GM12874 (cell line): Measurements from ENCODE around the gene KCNN3.

Experiments used
- TF ChIP-seq, protein P1 (sequence below): IDR thresholded peaks from 2 replicates; pipeline ENCODE4 v1.5.1; 2011; ENCODE audit warnings: low read depth, mild to moderate bottlenecking, control low read depth, low read length, moderate library complexity; ENCODE audit not compliant: insufficient read depth

The KCNN3 gene

DNA sequence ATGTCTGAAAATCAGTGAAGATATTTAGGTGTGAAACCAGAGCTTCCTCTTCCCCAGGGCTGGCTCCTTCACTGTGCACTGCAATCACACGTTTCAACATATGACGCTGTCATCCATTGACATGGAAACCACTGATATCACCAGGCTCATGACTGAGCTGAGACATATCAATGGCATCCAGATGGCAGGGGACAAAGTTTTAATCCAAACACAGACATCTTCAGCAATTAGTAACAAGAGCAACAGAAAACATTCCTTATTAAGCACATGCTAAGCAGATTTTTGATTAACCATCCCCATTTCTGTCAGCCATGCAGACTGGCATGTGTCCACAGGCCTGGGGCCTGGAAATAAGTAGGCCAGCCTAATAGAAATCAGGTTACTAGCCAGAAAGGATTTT, 154.1 kb downstream of the KCNN3 start:
- TF ChIP-seq, protein P1, sequence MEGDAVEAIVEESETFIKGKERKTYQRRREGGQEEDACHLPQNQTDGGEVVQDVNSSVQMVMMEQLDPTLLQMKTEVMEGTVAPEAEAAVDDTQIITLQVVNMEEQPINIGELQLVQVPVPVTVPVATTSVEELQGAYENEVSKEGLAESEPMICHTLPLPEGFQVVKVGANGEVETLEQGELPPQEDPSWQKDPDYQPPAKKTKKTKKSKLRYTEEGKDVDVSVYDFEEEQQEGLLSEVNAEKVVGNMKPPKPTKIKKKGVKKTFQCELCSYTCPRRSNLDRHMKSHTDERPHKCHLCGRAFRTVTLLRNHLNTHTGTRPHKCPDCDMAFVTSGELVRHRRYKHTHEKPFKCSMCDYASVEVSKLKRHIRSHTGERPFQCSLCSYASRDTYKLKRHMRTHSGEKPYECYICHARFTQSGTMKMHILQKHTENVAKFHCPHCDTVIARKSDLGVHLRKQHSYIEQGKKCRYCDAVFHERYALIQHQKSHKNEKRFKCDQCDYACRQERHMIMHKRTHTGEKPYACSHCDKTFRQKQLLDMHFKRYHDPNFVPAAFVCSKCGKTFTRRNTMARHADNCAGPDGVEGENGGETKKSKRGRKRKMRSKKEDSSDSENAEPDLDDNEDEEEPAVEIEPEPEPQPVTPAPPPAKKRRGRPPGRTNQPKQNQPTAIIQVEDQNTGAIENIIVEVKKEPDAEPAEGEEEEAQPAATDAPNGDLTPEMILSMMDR: no peak

DNA sequence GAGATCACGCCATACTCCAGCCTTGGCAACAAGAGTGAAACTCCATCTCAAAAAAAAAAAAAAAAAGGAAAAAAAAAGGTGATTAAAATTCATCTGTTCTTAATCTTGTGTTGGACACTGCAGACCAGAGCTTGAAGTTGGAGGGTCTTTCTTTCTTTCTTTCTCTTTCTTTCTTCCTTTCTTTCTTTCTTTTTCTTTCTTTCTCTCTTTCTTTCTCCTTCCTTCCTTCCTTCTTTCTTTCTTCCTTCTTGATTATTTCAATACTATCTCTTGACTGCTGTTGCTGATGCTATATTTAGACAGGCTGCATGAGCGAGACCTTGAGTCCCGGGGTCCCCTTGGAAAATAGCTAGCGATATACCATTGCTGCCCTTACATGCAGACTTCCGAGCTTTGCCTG, 154.7 kb downstream of the KCNN3 start:
- TF ChIP-seq, protein P1: no peak

DNA sequence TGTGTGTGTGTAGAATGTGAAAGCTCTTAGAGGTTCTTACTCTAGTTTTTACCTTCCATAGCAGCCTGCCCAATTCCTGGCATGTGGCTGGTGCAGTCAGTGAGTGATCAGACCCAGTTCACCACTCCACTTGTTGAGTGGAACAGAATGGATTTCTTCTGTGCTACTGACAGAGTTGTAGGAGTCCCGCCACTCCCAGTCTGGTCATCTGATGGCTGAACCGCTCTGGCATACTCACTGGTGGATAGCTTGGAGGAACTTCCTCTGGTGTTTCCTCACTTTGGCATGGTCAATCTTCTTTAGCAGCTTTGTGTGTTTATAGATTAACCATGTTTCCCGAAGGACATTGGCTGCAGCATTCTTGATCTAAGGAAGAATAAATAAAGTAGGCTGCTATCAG, 155.4 kb downstream of the KCNN3 start:
- TF ChIP-seq, protein P1: no peak

DNA sequence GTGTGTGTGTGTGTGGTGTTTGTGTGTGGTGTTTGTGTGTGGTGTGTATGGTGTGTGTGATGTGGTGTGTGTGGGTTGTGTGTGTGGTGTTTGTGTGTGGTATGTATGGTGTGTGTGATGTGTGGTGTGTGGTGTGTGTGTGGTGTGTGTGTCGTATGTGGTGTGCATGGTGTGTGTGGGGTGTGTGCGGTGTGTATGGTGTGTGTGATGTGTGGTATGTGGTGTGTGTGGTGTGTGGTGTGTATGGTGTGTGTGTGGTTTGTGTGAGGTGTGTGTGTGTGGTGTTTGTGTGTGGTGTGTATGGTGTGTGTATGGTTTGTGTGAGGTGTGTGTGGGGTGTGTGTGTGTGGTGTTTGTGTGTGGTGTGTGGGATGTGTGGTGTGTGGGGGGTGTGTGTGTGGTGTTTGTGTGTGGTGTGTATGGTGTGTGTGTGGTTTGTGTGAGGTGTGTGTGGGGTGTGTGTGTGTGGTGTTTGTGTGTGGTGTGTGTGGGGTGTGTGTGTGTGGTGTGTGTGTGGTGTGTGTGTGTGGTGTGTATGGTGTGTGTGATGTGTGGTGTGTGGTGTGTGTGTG, 155.9 kb downstream of the KCNN3 start:
- TF ChIP-seq, protein P1: no peak

DNA sequence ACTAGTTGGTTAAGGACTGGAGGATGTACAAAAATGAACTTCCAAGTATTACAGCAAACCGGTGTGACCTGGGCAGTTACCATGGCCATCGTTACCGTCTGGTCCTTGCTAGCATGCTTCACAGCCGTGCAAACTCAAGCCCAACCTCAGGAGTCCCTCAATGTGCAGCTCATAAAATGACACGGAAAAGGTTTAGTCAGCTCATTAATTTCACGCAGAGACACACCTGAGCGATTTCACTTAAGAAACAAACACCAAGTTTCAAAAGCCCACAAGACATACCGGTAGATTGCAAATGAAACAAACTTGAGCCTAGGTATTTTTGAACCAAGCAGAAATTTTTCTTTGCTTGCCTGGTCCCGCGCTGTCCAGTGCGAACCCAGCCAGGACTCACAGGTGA, 157.1 kb downstream of the KCNN3 start:
- TF ChIP-seq, protein P1: no peak

DNA sequence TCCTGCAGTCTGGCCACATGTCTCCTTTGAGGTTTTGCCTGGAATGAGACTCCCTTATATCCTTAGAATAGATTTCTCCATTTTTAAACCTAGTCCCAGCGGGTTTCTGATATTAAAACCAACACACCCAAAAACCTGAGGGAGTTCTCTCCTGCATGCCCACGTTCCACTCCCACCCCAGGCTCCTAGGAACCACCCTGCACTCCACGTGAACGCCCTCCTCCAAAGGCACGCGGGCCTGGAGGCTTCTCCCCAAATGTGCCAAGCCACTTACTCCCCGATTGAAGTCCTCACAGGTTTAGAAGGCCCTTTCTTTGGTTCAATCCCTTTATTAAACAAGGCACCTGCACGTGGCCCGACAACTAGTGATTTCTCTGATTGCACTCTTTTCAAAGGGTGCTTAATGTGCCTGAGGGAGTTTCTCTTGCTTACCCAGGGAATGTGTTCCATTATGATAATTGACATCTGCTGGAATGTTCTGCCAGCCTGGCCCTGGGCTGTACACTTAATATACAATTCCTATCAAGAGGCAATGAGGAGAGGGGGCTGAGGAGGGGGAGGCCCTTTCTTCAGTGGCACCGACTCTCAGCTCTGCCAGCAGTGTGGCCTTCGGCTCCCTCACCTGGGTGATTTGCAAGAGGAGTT, 157.8 kb downstream of the KCNN3 start:
- TF ChIP-seq, protein P1: no peak

DNA sequence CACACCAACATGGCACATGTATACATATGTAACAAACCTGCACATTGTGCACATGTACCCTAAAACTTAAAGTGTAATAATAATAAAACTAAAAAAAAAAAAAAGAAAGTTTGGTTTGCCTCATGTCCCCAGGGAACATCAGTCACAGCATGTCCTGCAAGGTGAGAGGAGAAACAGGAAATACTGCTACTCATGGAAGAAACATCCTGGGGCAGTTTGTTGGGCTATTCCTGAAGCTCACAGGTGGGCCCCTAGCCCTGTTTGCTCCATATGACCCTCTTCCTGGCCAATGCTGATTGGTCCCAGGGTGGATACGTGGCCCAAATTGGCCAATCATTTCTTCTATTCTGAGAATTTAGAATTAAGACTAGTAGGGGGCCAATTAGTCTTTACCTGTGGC, 158.7 kb downstream of the KCNN3 start:
- TF ChIP-seq, protein P1: no peak
